SK-N-SH (cell line): Measurements from ENCODE around the gene NPDC1. TPM values are rescaled to one million over a fixed set of nuclear protein-coding genes. Genes with fewer than 3 reads are reported as not detected.

ENCODE experiments used
- CTCF ChIA-PET: fragments of 300-600, 350-600 bp; formaldehyde crosslinking; extraction: SDS; loops from one replicate; lab custom pipeline; 2021; lab: Yijun Ruan, JAX
- POLR2A ChIA-PET: fragments of 350-600 bp; sonication (Branson Sonifier 250); formaldehyde crosslinking; extraction: SDS; loops from one replicate; lab custom pipeline; 2020; ENCODE audit warnings: antibody characterized with exemption, inconsistent platforms; lab: Yijun Ruan, JAX
- DNase-seq: peaks from one replicate; pipeline ENCODE4 v3.0.0; 2012
- H2AFZ ChIP-seq: fragments of 200-600 bp; sonication (generic); 2 replicates; pipeline ENCODE4 v1.8.1; 2016; ENCODE audit warnings: antibody characterized with exemption, mild to moderate bottlenecking, low read depth
- H3F3A ChIP-seq: fragments of 200-600 bp; sonication (generic); replicated peaks from 2 replicates; pipeline ENCODE3; 2016; ENCODE audit warnings: antibody characterized with exemption, mild to moderate bottlenecking; ENCODE audit not compliant: insufficient read depth
- H3K27ac ChIP-seq, 2 experiments: fragments of 200-500 bp in 1 of 2; fragments of 200-600 bp in 1 of 2; sonication (Bioruptor generic) in 1 of 2; sonication (generic), shearing (Covaris generic) in 1 of 2; 2 replicates each; pipeline versions ENCODE4 v1.5.1 to v1.6.1; 2014 to 2016; ENCODE audit warnings: low read depth in 2 of 2, inconsistent platforms in 1 of 2, low read length in 1 of 2, mild to moderate bottlenecking in 1 of 2, mixed read lengths in 1 of 2
- H3K27me3 ChIP-seq: fragments of 200-600 bp; sonication (generic), shearing (Covaris generic); 2 replicates; pipeline ENCODE4 v1.6.1; 2016; ENCODE audit warnings: mixed run types; ENCODE audit not compliant: insufficient read depth
- H3K36me3 ChIP-seq, 2 experiments: fragments of 200-500 bp in 1 of 2; fragments of 200-600 bp in 1 of 2; sonication (Bioruptor generic) in 1 of 2; sonication (generic) in 1 of 2; replicated peaks in 1 of 2; 2 replicates each; pipeline versions ENCODE3 to v1.5.1; 2014 to 2016; ENCODE audit warnings: low read length in 1 of 2, mild to moderate bottlenecking in 1 of 2; ENCODE audit not compliant: insufficient read depth in 2 of 2, control insufficient read depth in 1 of 2
- H3K4me1 ChIP-seq, 2 experiments: fragments of 200-500 bp in 1 of 2; fragments of 200-600 bp in 1 of 2; sonication (Bioruptor generic) in 1 of 2; sonication (generic), shearing (Covaris generic) in 1 of 2; 2 replicates each; pipeline versions ENCODE4 v1.5.1 to v1.6.1; 2014 to 2016; ENCODE audit warnings: low read depth in 1 of 2, low read length in 1 of 2, mixed run types in 1 of 2; ENCODE audit not compliant: insufficient read depth in 2 of 2, control insufficient read depth in 1 of 2
- H3K4me2 ChIP-seq: fragments of 200-600 bp; sonication (generic), shearing (Covaris generic); 2 replicates; pipeline ENCODE4 v1.6.1; 2017; ENCODE audit warnings: mixed run types
- H3K4me3 ChIP-seq, 2 experiments: fragments of 200-500 bp in 1 of 2; fragments of 200-600 bp in 1 of 2; sonication (Bioruptor generic) in 1 of 2; sonication (generic), shearing (Covaris generic) in 1 of 2; 2 replicates each; pipeline versions ENCODE4 v1.5.1 to v1.8.1; 2014 to 2016; ENCODE audit warnings: low read depth in 2 of 2, inconsistent platforms in 1 of 2, low read length in 1 of 2, mild to moderate bottlenecking in 1 of 2, mixed read lengths in 1 of 2, moderate library complexity in 1 of 2
- H3K79me2 ChIP-seq: fragments of 200-600 bp; sonication (generic); 2 replicates; pipeline ENCODE4 v1.8.1; 2017; ENCODE audit warnings: mild to moderate bottlenecking; ENCODE audit not compliant: insufficient read depth
- H3K9ac ChIP-seq: fragments of 200-600 bp; sonication (generic); 2 replicates; pipeline ENCODE4 v1.6.1; 2017; ENCODE audit warnings: mixed run types
- H3K9me2 ChIP-seq: fragments of 200-600 bp; sonication (generic); 2 replicates; pipeline ENCODE4 v1.6.1; 2017; ENCODE audit warnings: mixed run types
- H3K9me3 ChIP-seq: fragments of 200-600 bp; sonication (generic); 2 replicates; pipeline ENCODE4 v1.6.1; 2017; ENCODE audit warnings: mixed run types, mild to moderate bottlenecking, moderate library complexity
- H4K20me1 ChIP-seq: fragments of 200-600 bp; sonication (generic); 2 replicates; pipeline ENCODE4 v1.6.1; 2017; ENCODE audit warnings: mild to moderate bottlenecking, mixed run types; ENCODE audit not compliant: insufficient read depth
- CHD2 ChIP-seq: fragments of 150-350 bp; IDR thresholded peaks from 2 replicates; pipeline ENCODE4 v1.6.1; 2018; ENCODE audit warnings: low read length; ENCODE audit not compliant: partially characterized antibody
- ELF1 ChIP-seq: IDR thresholded peaks from 2 replicates; pipeline ENCODE4 v1.4.0; 2012
- MEF2A ChIP-seq: IDR thresholded peaks from 2 replicates; pipeline ENCODE4 v1.4.0; 2012; ENCODE audit warnings: low read depth, borderline replicate concordance
- MXI1 ChIP-seq: IDR thresholded peaks from 2 replicates; pipeline ENCODE4 v1.6.1; 2012; ENCODE audit warnings: mild to moderate bottlenecking, low read depth, low read length, improper control_type of control experiment
- POLR2AphosphoS5 ChIP-seq: IDR thresholded peaks from 2 replicates; pipeline ENCODE4 v1.6.1; 2012; ENCODE audit warnings: low read depth, low read length
- WGBS: methylation state at CpG from one replicate; pipeline ENCODE4 v1.1.6; 2017; ENCODE audit warnings: low lambda C conversion rate; 5-methylcytosine and 5-hydroxymethylcytosine counted together
- polyA plus RNA-seq, 3 experiments: library from polyadenylated mRNA; depleted of rRNA; stranded (reverse); fragments of >200 nt; gene quantifications; 2 replicates each; pipeline ENCODE4 v1.2.3, GENCODE V29; 2012
- TF ChIP-seq, protein P1 (sequence below): fragments of 200-600 bp; sonication (generic); IDR thresholded peaks from 2 replicates; pipeline ENCODE4 v1.6.1; 2017; ENCODE audit warnings: antibody characterized with exemption, mild to moderate bottlenecking, moderate library complexity
- TF ChIP-seq, protein P2 (sequence below): IDR thresholded peaks from 2 replicates; pipeline ENCODE4 v1.4.0; 2012; ENCODE audit warnings: low read depth
- TF ChIP-seq, protein P3 (sequence below): fragments of 150-350 bp; IDR thresholded peaks from 2 replicates; pipeline ENCODE4 v1.6.1; 2016; ENCODE audit warnings: mild to moderate bottlenecking, low read depth, low read length
- TF ChIP-seq, protein P4 (sequence below): IDR thresholded peaks from 2 replicates; pipeline ENCODE4; 2012

NPDC1 gene
- polyA plus RNA-seq, 1 of the 3 experiments (the other 2 are of a cell fraction), result 48.1 TPM

DNA sequence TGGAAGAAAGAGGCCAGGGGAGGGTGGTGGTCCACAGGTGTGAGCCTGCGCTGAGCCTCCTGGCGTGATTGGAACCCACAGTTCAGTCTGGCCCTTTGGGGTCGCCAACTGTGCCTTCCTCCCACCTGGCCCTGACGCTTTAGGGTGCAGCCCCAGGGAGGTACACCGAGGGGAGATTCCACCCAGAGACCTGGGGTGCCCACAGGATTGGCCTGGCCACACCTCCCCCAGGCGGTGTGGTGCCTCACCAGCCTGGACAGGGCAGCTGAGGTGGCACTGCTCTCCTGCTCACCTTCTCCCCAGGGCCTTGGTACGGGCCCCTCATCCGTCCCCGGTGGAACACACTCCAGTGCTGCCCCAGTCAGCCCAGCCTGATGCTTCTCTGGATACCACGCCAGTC is 48.6 kb downstream of the NPDC1 start (continued):
- TF ChIP-seq, protein P1, sequence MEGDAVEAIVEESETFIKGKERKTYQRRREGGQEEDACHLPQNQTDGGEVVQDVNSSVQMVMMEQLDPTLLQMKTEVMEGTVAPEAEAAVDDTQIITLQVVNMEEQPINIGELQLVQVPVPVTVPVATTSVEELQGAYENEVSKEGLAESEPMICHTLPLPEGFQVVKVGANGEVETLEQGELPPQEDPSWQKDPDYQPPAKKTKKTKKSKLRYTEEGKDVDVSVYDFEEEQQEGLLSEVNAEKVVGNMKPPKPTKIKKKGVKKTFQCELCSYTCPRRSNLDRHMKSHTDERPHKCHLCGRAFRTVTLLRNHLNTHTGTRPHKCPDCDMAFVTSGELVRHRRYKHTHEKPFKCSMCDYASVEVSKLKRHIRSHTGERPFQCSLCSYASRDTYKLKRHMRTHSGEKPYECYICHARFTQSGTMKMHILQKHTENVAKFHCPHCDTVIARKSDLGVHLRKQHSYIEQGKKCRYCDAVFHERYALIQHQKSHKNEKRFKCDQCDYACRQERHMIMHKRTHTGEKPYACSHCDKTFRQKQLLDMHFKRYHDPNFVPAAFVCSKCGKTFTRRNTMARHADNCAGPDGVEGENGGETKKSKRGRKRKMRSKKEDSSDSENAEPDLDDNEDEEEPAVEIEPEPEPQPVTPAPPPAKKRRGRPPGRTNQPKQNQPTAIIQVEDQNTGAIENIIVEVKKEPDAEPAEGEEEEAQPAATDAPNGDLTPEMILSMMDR, result no peak
- TF ChIP-seq MEF2A, result no peak

DNA sequence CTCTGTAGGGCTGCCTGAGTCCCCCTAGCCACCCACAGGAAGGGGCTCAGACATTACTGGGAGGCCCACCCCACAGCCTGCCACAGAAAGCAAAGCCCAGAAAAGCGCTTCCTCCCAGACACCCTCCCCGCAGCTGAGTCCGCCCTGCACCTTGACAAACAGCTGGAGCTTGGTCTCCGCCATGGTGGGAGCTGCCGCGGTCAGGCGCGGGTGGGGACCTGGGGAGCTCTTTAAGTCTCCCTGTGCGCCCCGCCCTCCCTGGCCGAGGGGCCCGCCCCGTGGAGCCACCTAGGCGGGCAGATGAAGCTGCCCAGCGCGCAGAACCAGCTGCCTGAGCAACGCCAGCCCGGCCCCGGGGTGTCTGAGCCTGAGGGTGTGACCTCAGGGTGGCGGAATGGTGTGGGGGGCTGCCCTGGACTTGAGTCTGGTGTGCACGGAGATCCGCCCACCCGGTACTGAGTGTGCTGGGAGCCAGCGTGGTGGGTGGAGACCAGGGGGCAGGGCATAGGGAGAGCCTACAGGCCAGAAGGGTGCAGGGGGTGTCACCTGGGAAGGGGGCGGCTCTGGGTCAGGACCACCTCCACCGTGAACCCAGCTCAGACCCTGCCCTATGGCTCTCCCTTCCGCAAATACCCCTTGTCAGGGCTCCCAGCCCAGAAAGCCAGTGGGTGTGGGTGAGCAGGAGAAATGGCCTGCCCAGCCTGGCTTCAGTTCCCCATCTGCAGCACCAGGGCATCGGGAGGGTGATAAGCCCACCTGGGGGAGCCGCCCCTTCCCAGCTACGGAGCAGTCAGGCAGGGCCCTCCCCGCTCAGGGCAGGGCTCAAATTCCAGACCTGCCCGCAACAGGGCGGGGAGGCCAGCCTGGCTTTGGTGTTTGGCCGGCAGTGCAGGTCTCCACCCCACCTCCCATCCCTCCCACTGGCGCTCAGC is 49.4 kb downstream of the NPDC1 start, which contains the start of gene CLIC3:
Gene CLIC3 (minus strand): TSS at position 208 of the 932 bp plus-strand sequence. CDS start 25 bp downstream, at position 183.
- Histone ChIP-seq H3K4me2 (peak within 1 kb of the TSS; percentile 55), H3F3A (no peaks in the 10 kb centered on the region), H3K9ac (no peak within 1 kb of the TSS), H3K79me2 (peaks cover 18% of the 10 kb centered on the region; the same call in 1 of the 2 replicates), H3K9me2 (no peaks in the 10 kb centered on the region), H3K27me3 (no peaks in the 10 kb centered on the region), H3K4me1 (peaks cover 9 to 24% of the 10 kb centered on the region in 2 experiments; a peak in 3 of 4 replicates), H3K27ac (no peak within 1 kb of the TSS), H2AFZ (no peak within 1 kb of the TSS), H3K9me3 (no peaks in the 10 kb centered on the region), H3K4me3 (no peak within 1 kb of the TSS), H4K20me1 (0 out of 2 replicates have a peak, but pooled peaks cover 3% of the 10 kb centered on the region), H3K36me3 (peaks cover 0 to 7% of the 10 kb centered on the region in 2 experiments)
- WGBS, result 61% methylated on average over 8 of the region's 35 CpGs
- CTCF ChIA-PET, result interaction anchor here (0.9 to 6.8 kb wide), 8 partner anchors 32 to 209 kb away, joined by 3 to 68 read pairs (median 5); partner anchors contain the start of genes ABCA2, FBXW5, FUT7 and LCN12
- POLR2A ChIA-PET, result interaction anchor here (0.6 to 1.4 kb wide), 5 partner anchors 11 to 59 kb away, joined by 3 read pairs; partner anchors contain the start of gene FBXW5
- peak; percentile 68 for DNase-seq
- TF ChIP-seq POLR2AphosphoS5, result no peak
- 0 out of 2 replicates have a peak, but pooled peaks have one; percentile 6 for TF ChIP-seq ELF1
- no peak for TF ChIP-seq CHD2
- TF ChIP-seq, protein P2, sequence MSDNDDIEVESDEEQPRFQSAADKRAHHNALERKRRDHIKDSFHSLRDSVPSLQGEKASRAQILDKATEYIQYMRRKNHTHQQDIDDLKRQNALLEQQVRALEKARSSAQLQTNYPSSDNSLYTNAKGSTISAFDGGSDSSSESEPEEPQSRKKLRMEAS, result no peak

DNA sequence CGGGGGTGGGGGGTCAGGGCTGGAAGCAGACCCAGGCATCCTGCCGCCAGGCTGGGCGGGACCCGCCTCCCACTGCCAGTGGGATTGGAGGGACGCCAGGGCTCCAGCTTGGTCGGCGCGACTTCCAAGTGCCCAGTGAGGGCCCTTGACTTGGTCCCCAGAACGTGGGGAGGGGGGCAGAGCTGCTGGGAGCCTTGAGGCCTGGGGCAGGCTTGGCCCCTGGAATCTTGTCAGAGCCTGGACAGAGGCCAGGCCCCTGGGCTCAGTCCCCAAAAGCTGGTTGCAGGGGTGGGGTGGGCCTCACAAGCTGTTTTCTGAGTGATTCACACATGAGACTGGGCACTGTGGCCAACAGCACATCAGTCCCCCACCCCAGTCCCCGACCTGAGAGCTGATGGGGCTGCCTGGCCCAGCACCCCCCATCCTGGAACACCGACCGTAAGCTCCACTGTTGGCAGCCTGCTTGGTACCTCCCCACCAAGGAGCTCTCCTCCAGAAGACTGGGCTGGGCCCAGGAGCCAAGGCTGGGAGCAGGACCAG is 50.1 kb downstream of the NPDC1 start:
- ChIA-PET POLR2A (interaction anchor here (0.6 to 1.4 kb wide), 5 partner anchors 12 to 60 kb away, joined by 3 read pairs; partner anchors contain the start of gene FBXW5), CTCF (interaction anchor here (0.9 to 6.8 kb wide), 6 partner anchors 33 to 68 kb away, joined by 3 to 68 read pairs (median 8); partner anchors contain the start of genes ABCA2, FBXW5, FUT7 and LCN12)
- Histone ChIP-seq H3K4me1 (peaks cover 9 to 24% of the 10 kb centered on the region in 2 experiments; a peak in 3 of 4 replicates), H3K9me2 (no peaks in the 10 kb centered on the region), H3K9me3 (no peaks in the 10 kb centered on the region), H3K9ac (no peak overlapping the region), H3K79me2 (peaks cover 18% of the 10 kb centered on the region; the same call in 1 of the 2 replicates), H3K4me3 (no peak overlapping the region), H3K27ac (no peak overlapping the region), H2AFZ (no peak overlapping the region), H3K36me3 (peaks cover 0 to 7% of the 10 kb centered on the region in 2 experiments), H3K4me2 (peak overlapping the region; percentile 55), H3F3A (no peaks in the 10 kb centered on the region), H4K20me1 (0 out of 2 replicates have a peak, but pooled peaks cover 3% of the 10 kb centered on the region), H3K27me3 (no peaks in the 10 kb centered on the region)
- no peak for DNase-seq
- 53% methylated on average over 3 of the region's 12 CpGs for WGBS
- TF ChIP-seq, protein P3, sequence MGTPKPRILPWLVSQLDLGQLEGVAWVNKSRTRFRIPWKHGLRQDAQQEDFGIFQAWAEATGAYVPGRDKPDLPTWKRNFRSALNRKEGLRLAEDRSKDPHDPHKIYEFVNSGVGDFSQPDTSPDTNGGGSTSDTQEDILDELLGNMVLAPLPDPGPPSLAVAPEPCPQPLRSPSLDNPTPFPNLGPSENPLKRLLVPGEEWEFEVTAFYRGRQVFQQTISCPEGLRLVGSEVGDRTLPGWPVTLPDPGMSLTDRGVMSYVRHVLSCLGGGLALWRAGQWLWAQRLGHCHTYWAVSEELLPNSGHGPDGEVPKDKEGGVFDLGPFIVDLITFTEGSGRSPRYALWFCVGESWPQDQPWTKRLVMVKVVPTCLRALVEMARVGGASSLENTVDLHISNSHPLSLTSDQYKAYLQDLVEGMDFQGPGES, result no peak
- TF ChIP-seq MXI1 (no peak), ELF1 (0 out of 2 replicates have a peak, but pooled peaks have one; percentile 1)
- TF ChIP-seq, protein P4, sequence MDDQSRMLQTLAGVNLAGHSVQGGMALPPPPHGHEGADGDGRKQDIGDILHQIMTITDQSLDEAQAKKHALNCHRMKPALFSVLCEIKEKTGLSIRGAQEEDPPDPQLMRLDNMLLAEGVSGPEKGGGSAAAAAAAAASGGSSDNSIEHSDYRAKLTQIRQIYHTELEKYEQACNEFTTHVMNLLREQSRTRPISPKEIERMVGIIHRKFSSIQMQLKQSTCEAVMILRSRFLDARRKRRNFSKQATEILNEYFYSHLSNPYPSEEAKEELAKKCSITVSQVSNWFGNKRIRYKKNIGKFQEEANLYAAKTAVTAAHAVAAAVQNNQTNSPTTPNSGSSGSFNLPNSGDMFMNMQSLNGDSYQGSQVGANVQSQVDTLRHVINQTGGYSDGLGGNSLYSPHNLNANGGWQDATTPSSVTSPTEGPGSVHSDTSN, result no peak
